GM10847 (cell line): ENCODE data around the gene CPLX3.
A peak's percentile ranks its signal among the peaks of the same experiment; 100 is the strongest.

Source experiments
- POLR2A ChIP-seq: IDR thresholded peaks from 2 replicates; pipeline ENCODE4 v1.6.1; 2011; ENCODE audit not compliant: insufficient read length; ENCODE audit errors: extremely low read depth

CPLX3 gene

DNA sequence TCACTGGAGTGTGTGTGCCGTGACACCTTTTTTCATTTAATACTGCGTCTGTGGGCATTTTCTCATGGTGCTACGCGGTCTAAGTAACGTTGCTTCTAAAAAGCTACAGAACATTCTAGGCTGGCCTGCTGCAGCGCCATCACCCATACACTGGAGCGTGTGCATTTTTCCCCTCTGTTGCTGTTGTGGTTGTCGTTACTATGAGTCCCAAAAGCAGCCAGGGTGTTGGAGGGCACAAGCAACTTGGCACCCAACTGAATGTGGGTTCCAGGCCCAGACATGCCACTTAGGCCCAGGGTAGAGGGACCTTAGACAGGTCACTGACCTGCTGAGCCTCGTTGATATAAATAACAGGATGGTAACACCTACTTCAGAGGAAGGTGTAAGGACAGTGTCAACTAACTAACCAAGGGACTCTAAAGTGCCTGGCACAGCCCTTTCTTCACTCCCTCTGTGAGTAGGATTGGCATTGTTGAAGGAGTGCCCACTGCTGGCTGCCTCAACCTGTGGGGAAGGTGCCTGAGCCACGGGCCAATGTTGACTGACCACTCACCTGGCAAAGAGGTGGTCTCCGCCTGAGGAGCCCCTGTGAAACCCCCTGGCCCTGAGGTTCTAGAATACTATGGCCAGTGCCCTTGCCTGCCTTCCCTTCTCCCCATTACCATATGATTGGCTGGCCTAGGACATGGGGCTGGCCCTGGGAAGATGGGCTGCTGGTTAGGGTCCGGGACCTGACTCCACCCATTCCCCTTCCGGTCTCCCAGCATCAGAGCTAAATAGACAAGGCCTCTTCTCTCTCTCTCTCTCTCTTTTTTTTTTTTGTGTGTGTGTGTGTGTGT, 41.0 kb upstream of the CPLX3 start:
- no peak for TF ChIP-seq POLR2A

DNA sequence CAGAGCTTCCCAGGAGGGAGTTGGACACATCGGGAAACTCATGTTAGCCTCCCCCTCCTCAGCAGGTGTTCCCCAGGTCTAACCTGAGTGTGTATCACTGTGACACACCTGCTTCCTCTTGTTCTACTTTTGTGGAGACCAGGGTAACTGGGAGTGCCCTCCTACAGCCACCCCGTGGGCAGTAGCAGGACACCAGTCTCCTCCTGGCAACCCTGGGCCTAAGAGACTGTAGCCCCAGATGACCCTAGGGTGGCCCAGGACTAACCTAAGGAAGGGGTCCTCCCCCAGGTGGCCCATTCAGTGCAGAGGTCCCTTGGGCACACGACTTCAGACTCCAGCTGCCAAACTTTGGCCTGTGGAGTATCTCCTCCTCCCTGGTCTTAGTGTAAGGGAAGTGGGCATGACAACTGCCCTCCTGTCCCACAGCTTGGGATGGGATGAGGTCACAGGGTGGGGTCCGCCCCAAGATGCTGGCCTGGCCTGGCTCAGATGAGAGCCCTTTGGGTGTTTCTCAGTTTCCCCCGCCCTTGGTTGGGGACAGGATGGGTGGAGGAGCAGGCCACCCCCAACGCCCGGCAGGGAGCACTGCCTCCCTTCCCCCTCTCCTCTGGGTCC, 39.8 kb upstream of the CPLX3 start:
- no peak for TF ChIP-seq POLR2A

DNA sequence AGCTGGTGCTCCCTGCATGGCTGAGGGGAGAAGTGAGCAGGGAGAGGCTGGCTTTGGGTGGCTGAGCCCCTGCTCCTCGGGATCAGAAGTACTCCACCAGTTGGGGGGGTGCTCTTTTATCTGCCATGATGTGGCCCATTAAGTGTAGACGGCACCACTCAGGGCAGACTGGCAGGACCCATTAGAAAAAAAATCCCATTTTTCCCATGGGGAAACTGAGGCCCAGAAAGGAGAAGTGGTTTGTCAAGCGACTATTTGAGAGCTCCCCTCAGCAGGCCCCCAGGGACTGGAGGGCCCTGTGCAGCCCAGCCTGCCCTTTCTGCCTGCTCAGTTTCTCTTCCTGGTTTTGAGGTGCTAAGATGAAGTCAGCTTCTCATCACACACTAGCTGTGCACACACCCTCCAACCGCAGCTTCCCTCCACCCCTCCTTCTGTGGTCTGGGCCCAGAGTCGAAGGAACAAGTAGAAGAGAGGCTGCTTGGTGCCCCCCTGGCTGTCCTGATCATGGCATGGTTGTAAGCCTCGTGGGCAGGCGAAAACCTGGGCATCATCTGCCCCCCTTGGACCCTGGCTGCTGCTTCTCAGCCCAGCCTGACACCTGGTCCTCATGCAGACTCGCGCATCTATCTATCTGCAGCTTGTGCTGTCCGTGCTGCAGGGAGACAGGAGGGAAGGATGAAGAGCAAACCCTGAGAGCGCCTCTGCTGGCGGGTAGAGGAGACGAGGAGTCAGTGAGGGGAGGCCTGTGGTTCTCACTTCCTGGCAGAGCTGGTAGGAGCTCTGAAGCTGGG, 39.0 kb upstream of the CPLX3 start:
- TF ChIP-seq POLR2A, result peak; percentile 47

- TF ChIP-seq POLR2A, result no peak
Observed at GRCh38 chr15:74788042-74788682, 38.3 kb upstream of the CPLX3 start.

DNA sequence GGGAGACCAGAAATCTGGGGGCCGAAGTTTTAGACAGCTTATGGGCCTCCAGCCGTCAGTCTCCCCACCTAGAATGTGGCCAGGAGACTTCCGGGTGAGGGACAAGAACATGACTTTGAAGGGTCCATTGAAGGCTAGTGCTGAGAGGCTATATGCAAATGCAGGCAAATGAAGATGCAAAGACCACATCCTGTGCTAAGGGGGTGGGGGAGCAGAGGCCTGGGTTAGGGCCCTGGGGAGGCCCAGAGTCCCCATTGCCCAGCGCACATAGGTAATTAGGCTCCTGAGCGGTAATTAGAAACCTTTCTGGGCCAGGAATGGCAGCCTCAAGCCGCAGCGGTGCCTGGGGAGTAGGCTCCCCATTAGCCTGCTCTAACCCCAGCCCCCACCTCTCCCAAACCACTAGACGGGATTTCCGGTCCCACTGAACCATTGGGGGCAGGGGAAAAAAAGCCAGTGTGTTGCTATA, 37.7 kb upstream of the CPLX3 start:
- peak; percentile 62 for TF ChIP-seq POLR2A

DNA sequence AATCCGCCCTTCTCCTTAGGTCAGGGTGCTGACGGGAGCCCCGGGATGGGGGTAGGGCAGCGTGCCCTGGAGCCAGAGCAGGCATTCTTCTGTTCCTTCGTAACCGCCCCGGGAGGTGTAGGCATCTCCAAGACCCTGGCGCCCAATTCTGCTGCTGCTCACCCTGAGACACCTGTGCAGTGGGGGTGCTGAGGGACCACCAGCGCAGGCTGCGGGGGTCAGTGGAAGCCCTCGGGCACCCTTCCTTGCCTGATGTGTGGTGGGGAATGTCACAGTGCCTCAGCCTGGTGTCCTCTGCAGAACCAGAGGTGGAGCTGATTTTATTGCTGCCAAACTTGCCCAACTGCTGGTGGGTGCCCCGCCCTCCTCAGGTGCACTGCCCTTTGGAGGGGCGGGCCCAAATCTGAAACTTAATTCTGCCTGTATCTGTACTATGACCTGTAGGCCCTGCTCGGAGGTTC, 37.2 kb upstream of the CPLX3 start:
- TF ChIP-seq POLR2A, result peak; percentile 47

DNA sequence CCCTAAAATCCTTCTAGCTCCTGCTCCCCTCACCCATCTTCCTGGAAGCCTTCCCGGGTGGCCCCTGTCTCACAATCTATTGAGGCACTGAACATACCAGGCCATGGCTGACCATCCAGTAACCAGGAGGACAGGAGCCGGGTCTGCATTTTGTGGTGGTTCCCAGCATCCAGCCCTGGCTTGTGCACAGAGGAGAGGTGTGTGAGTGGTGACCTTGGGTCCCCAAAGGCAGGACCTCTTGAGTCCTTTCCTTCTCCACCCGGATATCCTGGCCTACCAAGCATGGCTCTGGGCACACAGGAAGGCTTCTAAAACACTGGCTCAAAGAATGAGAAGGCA, 36.7 kb upstream of the CPLX3 start:
- TF ChIP-seq POLR2A, result no peak

DNA sequence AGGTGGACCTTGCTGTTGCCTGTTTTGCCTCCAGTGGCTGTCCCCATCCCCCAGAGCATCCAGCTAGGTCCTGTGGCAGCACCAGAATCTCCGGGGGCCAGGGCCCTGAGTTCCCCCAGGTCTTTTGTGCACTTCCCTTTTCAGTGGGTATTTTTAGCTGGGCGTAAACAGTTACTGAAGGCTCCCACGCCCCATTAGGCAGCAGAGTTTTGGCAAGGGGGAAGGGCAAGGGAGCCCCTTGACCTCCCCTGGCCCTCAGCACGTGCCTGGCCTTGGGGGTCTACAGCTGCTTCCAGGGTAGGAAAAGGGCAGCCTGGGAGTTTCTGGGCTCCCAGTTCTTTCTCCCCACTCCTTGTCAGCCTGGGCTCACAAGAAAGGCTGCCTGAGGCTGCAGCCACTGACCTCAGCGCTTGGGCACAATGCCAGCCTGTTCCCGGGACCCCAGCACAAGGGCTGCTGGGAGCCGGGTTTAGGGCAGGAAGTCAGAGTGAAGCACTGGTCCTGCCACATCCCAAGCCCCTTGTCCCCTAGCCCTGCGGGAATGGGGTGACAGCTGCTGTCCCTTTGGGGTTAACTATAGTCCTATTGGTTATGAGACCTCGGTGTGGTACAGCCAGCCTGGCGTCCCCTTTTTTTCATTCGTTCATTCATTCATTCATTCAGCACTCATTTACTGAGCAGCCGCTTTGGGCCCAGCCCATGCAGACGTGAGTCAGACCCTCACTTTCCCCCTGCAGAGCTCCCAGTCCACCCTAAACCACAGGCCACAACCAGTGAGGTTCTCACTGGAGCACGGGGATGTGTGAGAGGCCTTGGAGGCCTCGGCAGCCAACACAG, 36.1 kb upstream of the CPLX3 start:
- no peak for TF ChIP-seq POLR2A

- TF ChIP-seq POLR2A, result no peak
Observed at GRCh38 chr15:74791007-74791406, 35.4 kb upstream of the CPLX3 start.

DNA sequence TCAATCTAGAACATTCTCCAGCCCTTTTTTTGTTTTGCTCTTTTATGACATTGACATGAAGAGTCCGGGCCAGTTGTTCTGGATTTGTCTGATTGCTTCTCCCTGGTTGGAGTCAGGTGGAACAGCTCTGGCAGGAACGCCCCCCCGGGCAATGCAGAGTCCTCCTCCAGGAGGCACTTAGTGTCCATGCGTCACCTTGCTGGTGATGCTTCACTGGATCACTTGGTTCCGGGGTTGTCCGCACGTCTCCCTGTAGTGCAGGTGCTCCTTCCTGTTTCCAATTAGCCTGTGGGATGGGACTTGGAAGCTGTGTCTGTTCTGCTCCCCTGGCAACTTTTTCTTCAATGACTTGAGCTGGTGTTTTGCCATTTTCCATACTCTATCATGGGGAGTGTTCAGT, 34.8 kb upstream of the CPLX3 start:
- TF ChIP-seq POLR2A, result no peak

GRCh38 chr15:74792227-74793016, 34.0 kb upstream of the CPLX3 start:
- TF ChIP-seq POLR2A, result no peak

DNA sequence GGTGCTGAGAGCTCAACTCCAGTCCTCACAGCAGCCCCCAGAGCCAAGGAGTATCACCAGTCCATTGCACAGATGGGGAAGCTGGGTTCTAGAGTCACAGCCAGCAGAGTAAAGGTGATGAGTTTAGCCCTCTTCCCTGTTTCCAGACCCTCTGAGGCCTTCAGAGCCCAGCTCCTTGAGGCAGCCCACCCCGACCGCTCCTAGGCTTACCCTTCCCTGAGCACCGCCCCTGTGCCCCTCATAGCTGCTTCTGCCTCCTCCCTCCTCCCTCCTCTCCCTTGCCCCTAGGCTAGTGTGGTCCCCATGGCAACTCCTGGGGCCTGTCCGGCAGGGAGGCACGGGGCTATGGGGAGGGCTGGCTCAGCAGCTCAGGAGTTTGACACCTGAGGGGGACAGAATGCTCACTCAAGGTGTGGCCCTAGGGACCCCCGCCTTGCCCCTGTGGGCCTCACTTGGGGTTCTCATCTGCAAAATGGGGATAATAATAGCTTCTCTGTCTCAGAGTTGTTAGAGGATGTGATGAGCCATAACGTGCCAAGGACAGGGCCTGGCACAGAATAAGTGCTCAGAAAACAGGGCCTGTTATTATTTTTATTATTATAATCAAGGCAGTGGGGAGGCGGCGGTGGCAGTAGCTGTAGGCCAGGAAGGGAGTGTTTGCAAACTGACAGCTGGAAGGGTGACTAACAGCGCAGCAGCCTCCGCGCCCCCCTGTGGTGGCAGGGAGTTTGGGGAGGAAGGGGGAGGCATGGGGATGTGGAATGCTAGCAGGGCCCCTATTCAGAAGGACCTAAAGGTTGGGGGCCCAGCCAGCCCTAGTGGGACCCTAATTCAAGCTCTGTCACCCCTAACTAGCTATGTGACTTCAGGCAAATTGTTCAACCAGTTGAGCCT, 33.0 kb upstream of the CPLX3 start:
- no peak for TF ChIP-seq POLR2A
